Naive thymus-derived CD8-positive, alpha-beta T cell (primary cell): ENCODE results near the gene CHN2. TPM values are rescaled to one million over a fixed set of nuclear protein-coding genes. Genes with fewer than 3 reads are reported as not detected.
A peak's percentile ranks its signal among the peaks of the same experiment; 100 is the strongest.

Experiments used
- ATAC-seq, 2 donors: fragments of 150-1000 bp; cut with Tn5 transposase in 1 of 2; sonication (Bioruptor Pico), chemical (Tn5 transposase) in 1 of 2; 1 replicate in 1 of 2; 2 replicates in 1 of 2; pipeline ENCODE4 v1.10.0; 2021; ENCODE audit warnings: mild to moderate bottlenecking in 2 of 2, moderate library complexity in 2 of 2
- POLR2A ChIA-PET: fragments of 350-600 bp; sonication (Branson Sonifier 250); formaldehyde crosslinking; loops from one replicate; lab custom pipeline; 2021; ENCODE audit warnings: antibody characterized with exemption; lab: Charles Lee
- DNase-seq, 10 donors: peaks; one replicate each; pipeline versions ENCODE4 v3.0.0 to v3.0.0-alpha.2; 2020 to 2022
- H3K27ac Mint-ChIP-seq, 10 donors: one replicate each; pipeline ENCODE4 v1.8.0; 2020 to 2022; ENCODE audit warnings: mild to moderate bottlenecking in 10 of 10, mixed read lengths in 10 of 10, moderate library complexity in 4 of 10, inconsistent platforms in 1 of 10
- H3K27me3 Mint-ChIP-seq, 5 donors: one replicate each; pipeline ENCODE4 v1.8.0; 2021 to 2022; ENCODE audit warnings: mixed read lengths in 5 of 5
- H3K36me3 Mint-ChIP-seq, 3 donors: one replicate each; pipeline ENCODE4 v1.8.0; 2020 to 2022; ENCODE audit warnings: mixed read lengths in 3 of 3, mild to moderate bottlenecking in 2 of 3, inconsistent platforms in 1 of 3
- H3K4me1 Mint-ChIP-seq, 4 donors: one replicate each; pipeline ENCODE4 v1.8.0; 2021 to 2022; ENCODE audit warnings: mixed read lengths in 4 of 4
- H3K4me3 Mint-ChIP-seq, 10 donors: one replicate each; pipeline ENCODE4 v1.8.0; 2020 to 2022; ENCODE audit warnings: mild to moderate bottlenecking in 10 of 10, mixed read lengths in 10 of 10, moderate library complexity in 6 of 10, inconsistent platforms in 1 of 10
- H3K9me3 Mint-ChIP-seq, 9 donors: one replicate each; pipeline ENCODE4 v1.8.0; 2020 to 2022; ENCODE audit warnings: mixed read lengths in 9 of 9, mild to moderate bottlenecking in 3 of 9, inconsistent platforms in 1 of 9, moderate library complexity in 1 of 9
- polyA plus RNA-seq, 3 donors: library from polyadenylated mRNA; unstranded; fragments of 300-500 nt; fragmentation: Illumina TruSeq; gene quantifications; one replicate each; pipeline ENCODE4 v1.2.3, GENCODE V29; 2021
- total RNA-seq, 8 experiments: library from RNA in 2 of 8; stranded (reverse) in 2 of 8; gene quantifications; one replicate each; pipeline ENCODE4 v1.2.3 and lab custom pipeline; 2021 to 2026

CHN2 gene
- total and polyA plus RNA-seq, 5 experiments from 2014 or later = 0.90 to 11.1 (median 1.5) TPM

DNA sequence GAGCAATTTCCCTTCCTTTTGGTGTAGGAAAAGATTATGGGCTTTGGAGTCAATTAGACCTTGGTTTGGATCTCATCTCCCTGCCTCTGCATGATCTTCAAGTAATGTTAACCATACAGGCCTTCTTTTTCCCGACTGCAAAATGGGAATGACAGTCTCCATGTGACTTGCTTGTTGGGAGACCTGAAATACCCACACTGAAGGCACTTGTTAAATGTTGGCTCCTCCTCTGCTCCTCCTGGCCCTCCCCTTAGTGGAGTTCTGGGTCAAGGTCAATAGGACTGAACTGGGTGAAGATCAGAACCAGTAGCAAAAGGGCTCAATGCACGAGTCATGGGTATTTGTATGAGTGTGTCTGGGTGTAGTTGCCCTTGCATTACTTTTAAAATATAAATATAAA, 189.7 kb downstream of the CHN2 start:
- Mint-ChIP-seq H3K27me3 (peaks cover 0 to 3% (median 0%) of the 10 kb centered on the region in 5 donors), H3K4me1 (peaks cover 0 to 2% (median 0%) of the 10 kb centered on the region in 4 donors), H3K9me3 (no peaks in the 10 kb centered on the region), H3K4me3 (no peak overlapping the region), H3K27ac (no peak overlapping the region), H3K36me3 (no peaks in the 10 kb centered on the region)
- ATAC-seq (no peak), DNase-seq (no peak)
- POLR2A ChIA-PET = no interaction called here

DNA sequence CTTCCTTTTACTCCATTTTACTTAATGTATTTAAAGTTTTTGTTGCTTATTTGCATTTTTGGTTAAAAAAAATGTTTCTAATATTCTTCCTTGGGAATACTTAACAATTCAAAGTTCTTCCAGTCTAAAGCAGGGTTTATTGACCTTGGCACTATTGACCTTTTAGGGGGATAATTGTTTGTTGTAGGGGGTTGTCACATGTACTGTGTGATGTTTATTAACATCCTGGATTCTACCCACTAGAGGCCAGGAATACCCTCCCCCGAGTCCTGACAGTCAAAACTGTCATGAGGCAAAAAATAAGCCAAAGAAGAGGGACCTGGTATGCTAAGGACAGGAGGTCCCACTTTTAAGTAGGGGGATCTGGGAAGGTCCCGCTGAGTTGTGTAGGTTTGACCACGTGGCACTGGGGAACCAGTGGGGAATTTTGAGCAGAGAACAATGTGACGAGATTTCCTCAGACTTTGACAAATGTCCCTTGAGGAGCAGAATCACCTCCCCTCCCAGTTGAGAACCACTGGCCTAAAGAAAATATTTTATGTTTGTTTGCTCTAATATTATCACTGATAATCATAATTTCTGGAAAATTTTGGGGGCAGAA, 190.7 kb downstream of the CHN2 start:
- no peaks in the 10 kb centered on the region for H3K36me3 Mint-ChIP-seq
- POLR2A ChIA-PET = no interaction called here

DNA sequence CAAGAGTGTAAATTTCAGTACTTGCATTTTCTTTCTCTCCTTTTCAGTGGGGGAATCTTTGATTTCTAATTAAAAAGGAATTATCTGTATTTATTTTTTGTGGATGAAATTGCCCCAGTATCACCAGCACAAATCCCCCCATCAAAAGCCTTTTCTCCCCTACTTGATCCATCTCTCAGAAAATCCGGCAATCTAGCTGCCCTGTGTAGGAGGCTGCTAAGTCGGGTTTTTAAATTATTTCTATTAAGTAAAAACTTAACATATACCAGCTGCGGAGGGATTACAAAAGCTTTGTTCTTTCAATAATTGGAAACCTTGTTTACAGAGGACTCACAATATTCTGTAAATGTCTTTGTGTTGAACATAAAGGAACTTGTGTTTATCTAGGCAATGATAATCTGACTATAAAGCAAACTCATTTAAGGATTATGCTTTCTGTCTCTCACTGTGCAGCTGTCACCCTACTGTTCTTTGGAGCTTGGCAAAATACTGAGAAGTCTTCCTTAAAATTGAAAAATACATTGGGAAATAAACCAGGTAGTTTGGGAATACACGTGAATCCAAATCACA, 191.7 kb downstream of the CHN2 start:
- POLR2A ChIA-PET = no interaction called here

More for the DNA sequence above, 190.7 kb downstream of the CHN2 start:
- no peak for ATAC-seq
- H3K27me3 Mint-ChIP-seq = peaks cover 0 to 3% (median 0%) of the 10 kb centered on the region in 5 donors
- H3K27ac Mint-ChIP-seq = no peak overlapping the region
- H3K4me3 Mint-ChIP-seq = no peak overlapping the region
- peaks cover 0 to 2% (median 0%) of the 10 kb centered on the region in 4 donors for H3K4me1 Mint-ChIP-seq
- no peaks in the 10 kb centered on the region for H3K9me3 Mint-ChIP-seq
- no peak for DNase-seq

DNA sequence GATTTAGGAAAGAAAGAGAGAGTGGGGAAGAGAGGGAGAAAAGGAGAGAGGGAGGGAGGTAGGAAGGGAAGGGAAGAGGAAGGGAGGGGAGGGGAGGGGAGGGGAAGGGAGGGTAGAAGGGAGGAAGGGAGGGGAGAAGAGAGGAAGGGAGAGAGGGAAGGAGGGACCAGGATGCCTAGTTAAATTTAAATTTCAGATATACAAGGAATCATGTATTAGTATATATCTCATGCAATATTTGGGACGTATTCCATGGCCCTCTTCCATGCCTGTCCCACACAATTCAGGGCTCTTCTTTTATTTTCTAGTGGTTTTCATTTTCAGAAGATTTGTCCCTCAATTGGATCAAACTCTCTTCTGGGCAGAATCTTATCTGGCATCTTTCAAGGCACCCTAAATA, 196.7 kb downstream of the CHN2 start:
- DNase-seq = no peak
- POLR2A ChIA-PET = no interaction called here
- no peaks in the 10 kb centered on the region for H3K4me1 Mint-ChIP-seq

More for the DNA sequence above, 191.7 kb downstream of the CHN2 start:
- Mint-ChIP-seq H3K36me3 (no peaks in the 10 kb centered on the region), H3K9me3 (no peaks in the 10 kb centered on the region), H3K4me1 (peaks cover 0 to 2% (median 0%) of the 10 kb centered on the region in 4 donors), H3K4me3 (no peak overlapping the region), H3K27me3 (peaks cover 0 to under 1% (median 0%) of the 10 kb centered on the region in 5 donors), H3K27ac (no peak overlapping the region)
- DNase-seq (no peak), ATAC-seq (no peak)

DNA sequence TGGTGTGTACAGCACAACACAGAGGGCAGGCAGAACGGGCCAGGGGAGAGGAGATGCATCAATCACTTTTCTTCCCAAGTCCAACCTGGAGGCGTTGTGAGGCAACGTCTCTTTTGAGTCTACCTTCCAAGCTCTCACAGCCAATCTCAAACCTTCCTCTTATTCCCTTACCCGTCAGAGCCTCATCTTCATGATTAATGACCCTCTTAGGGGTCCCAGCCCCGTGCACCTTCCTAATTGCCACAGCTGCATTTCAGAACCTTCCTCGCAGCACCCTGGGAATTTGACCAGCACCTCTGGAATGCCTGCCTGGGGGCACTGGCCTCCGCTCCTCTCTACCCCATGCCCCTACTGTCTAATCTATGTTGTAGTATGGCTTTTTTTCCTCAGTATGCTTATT, 199.7 kb downstream of the CHN2 start:
- peaks cover 0 to 2% (median 0%) of the 10 kb centered on the region in 4 donors for H3K4me1 Mint-ChIP-seq
- no peaks in the 10 kb centered on the region for H3K36me3 Mint-ChIP-seq
- peaks cover 0 to 9% (median 0%) of the 10 kb centered on the region in 5 donors for H3K27me3 Mint-ChIP-seq

More for the DNA sequence above, 196.7 kb downstream of the CHN2 start:
- Mint-ChIP-seq H3K4me3 (no peak overlapping the region), H3K9me3 (peaks cover 0 to 2% (median 0%) of the 10 kb centered on the region in 9 donors), H3K27me3 (peaks cover 0 to 5% (median 0%) of the 10 kb centered on the region in 5 donors), H3K27ac (no peak overlapping the region), H3K36me3 (no peaks in the 10 kb centered on the region)
- no peak for ATAC-seq

DNA sequence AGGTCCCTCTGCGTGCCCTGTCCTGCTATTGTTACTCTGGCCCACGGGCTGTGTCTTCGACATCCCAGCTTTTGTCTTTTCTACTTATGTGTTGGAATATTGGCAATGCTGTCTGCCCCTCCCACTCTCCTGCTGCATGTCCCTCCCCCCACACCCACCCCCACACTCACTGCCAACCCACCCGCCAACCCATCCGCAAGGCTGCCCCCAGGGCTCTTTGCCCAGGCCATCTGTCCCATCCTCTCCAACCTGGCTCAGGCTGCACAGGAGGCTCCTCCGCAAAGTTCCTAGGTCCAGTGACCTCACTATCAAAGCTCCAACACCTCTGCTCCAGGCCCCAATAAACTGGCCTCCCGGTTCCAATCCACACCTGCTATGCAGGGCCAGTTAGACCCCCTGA, 202.0 kb downstream of the CHN2 start:
- H3K27ac Mint-ChIP-seq = no peak overlapping the region

More for the DNA sequence above, 199.7 kb downstream of the CHN2 start:
- Mint-ChIP-seq H3K27ac (no peak overlapping the region), H3K4me3 (no peak overlapping the region), H3K9me3 (peaks cover 0 to 2% (median 0%) of the 10 kb centered on the region in 9 donors)
- ATAC-seq (no peak), DNase-seq (no peak)
- POLR2A ChIA-PET = no interaction called here

DNA sequence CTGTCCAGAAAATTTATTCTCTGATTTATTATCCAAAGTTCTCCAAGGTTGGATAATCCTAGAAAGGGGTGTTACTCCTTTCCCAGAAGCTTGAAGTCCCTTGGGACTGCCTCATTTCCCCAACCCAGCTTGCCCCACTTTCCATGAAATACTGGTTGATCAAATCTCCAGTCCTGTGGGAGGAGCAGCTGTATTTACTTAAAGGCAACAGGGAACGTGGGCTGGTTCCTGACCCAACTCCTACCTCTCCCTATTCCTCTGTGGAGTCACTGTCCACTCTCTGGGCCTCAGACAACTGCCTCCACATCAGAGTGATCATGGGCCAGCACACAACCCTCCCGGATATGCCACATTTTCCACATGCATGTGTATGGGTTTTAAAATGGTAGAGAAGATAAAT, 202.8 kb downstream of the CHN2 start:
- Mint-ChIP-seq H3K9me3 (peaks cover 0 to 2% (median 0%) of the 10 kb centered on the region in 9 donors), H3K36me3 (no peaks in the 10 kb centered on the region)

More for the DNA sequence above, 202.0 kb downstream of the CHN2 start:
- ATAC-seq = no peak
- peaks cover 0 to 2% (median 0%) of the 10 kb centered on the region in 9 donors for H3K9me3 Mint-ChIP-seq
- POLR2A ChIA-PET = no interaction called here
- DNase-seq = no peak
- peaks cover 0 to 2% (median 0%) of the 10 kb centered on the region in 4 donors for H3K4me1 Mint-ChIP-seq
- peaks cover 0 to 9% (median 0%) of the 10 kb centered on the region in 5 donors for H3K27me3 Mint-ChIP-seq
- no peaks in the 10 kb centered on the region for H3K36me3 Mint-ChIP-seq
- no peak overlapping the region for H3K4me3 Mint-ChIP-seq

DNA sequence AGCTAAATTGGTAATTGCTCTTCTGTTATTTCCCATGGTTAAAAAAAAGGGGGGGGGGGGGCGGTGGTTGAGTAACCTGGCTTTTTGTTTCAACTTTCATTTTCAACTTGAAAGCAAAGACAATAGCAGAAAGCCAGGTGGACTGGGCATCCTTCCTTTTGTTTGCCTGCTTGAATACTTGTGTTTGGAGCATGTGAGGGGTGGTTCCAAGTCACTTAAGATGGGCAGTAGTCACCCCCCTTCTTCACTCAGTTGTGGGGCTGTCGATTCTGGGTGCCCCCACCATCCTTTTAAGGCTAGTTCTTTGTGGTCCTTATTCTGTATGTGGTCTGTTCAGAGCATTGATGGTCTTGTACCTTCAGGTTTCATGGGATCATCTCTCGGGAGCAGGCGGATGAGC, 203.4 kb downstream of the CHN2 start:
- peak overlapping the region in 1 of 10 donors; percentile 18 for H3K27ac Mint-ChIP-seq
- no peak for ATAC-seq
- POLR2A ChIA-PET = no interaction called here

More for the DNA sequence above, 202.8 kb downstream of the CHN2 start:
- ATAC-seq (no peak), DNase-seq (no peak)
- Mint-ChIP-seq H3K27me3 (peaks cover 0 to 9% (median 0%) of the 10 kb centered on the region in 5 donors), H3K4me1 (peaks cover 0 to 2% (median 0%) of the 10 kb centered on the region in 4 donors), H3K4me3 (no peak overlapping the region), H3K27ac (no peak overlapping the region)
- POLR2A ChIA-PET = no interaction called here

DNA sequence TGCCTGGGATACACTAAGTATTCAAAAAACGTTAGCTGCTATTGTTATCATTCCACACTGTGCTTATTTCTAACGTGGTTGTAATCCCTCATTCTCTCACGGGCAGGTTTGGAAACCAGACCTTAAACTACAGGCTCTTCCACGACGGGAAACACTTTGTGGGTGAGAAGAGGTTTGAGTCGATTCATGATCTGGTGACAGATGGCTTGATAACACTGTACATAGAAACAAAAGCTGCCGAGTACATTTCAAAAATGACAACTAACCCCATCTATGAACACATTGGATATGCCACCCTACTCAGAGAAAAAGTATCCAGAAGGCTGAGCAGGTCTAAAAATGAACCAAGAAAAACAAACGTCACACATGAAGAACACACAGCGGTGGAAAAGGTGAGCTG, 205.9 kb downstream of the CHN2 start:
- no peak overlapping the region for H3K27ac Mint-ChIP-seq

More for the DNA sequence above, 203.4 kb downstream of the CHN2 start:
- Mint-ChIP-seq H3K27me3 (peaks cover 0 to 9% (median 0%) of the 10 kb centered on the region in 5 donors), H3K4me3 (no peak overlapping the region), H3K9me3 (peaks cover 0 to 2% (median 0%) of the 10 kb centered on the region in 9 donors), H3K36me3 (no peaks in the 10 kb centered on the region), H3K4me1 (peaks cover 0 to 2% (median 0%) of the 10 kb centered on the region in 4 donors)
- DNase-seq = no peak

DNA sequence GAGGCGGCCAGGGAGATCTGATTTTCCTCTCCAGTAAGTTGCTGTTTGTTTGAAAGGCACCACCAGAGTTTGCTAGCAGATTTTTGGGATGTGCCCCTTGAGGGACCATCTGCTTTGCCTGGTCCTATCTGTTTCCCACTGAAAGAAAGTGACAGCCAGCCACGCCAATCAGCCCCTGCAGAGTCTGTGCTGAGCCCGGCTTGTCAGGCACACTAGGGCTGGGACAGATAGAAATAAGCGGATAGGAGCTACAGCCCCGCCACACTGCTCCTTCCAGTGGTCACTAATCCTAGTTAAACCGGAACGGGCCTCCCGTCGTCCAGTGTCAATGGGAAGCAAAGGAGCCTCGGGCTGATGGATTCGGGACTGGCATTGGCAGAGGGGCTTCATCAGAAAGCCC, 207.2 kb downstream of the CHN2 start:
- H3K27ac Mint-ChIP-seq = peak overlapping the region in 1 of 10 donors; percentile 34
- H3K27me3 Mint-ChIP-seq = peaks cover 0 to 4% (median 0%) of the 10 kb centered on the region in 5 donors
- no peaks in the 10 kb centered on the region for H3K9me3 Mint-ChIP-seq
- no peak overlapping the region for H3K4me3 Mint-ChIP-seq
- POLR2A ChIA-PET = no interaction called here
- H3K4me1 Mint-ChIP-seq = peaks cover 0 to 2% (median 0%) of the 10 kb centered on the region in 4 donors
- DNase-seq = no peak
- ATAC-seq = no peak
- no peaks in the 10 kb centered on the region for H3K36me3 Mint-ChIP-seq

More for the DNA sequence above, 205.9 kb downstream of the CHN2 start:
- DNase-seq (no peak), ATAC-seq (no peak)
- POLR2A ChIA-PET = no interaction called here
- peaks cover 0 to 4% (median 0%) of the 10 kb centered on the region in 5 donors for H3K27me3 Mint-ChIP-seq
- H3K4me1 Mint-ChIP-seq = peaks cover 0 to 2% (median 0%) of the 10 kb centered on the region in 4 donors
- no peaks in the 10 kb centered on the region for H3K9me3 Mint-ChIP-seq
- no peak overlapping the region for H3K4me3 Mint-ChIP-seq
- no peaks in the 10 kb centered on the region for H3K36me3 Mint-ChIP-seq

DNA sequence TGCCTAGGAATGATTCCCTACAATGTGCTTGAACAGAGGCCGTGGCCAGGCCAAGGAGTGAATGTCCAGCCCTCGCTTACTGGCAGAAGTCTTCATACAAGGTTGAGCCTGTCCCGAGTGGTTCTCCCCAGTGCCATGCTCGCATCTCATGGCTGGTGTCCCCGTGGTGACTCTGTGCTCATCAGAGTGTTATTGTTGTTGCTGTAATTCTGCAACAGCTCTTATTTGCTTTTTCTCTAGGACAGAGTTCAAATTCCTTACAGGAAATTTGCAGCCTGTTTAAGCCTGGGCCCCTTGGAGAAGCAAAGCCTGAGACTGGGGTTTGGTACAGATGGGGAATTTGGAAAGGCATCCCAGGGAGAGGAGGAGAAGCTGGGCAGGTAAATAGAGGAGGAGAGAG, 211.3 kb downstream of the CHN2 start:
- no peaks in the 10 kb centered on the region for H3K9me3 Mint-ChIP-seq
- no peak overlapping the region for H3K4me3 Mint-ChIP-seq
- no peak for DNase-seq
- POLR2A ChIA-PET = no interaction called here
- ATAC-seq = no peak
- no peak overlapping the region for H3K27ac Mint-ChIP-seq
- H3K36me3 Mint-ChIP-seq = no peaks in the 10 kb centered on the region
- H3K27me3 Mint-ChIP-seq = peaks cover 0 to 5% (median 0%) of the 10 kb centered on the region in 5 donors
- H3K4me1 Mint-ChIP-seq = no peaks in the 10 kb centered on the region

DNA sequence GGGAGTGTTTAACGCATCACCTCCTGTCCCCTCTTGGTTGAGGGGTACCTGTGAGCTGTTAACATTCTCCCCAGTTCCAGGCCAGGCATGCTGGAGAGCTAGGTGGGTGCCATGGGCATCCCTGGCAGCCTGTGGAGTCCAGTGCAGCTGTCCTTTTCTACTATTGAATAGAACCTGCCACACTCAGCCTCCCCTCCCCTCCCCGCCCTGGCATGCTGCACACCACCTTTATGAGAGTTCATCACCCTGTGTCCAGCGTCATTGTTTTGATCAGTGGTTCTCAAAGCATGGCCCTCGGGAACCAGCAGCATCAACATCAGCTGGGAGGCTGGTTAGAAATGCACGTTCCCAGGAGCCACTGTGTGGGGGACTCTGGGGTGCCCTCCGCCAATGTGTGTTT, 211.8 kb downstream of the CHN2 start:
- H3K4me1 Mint-ChIP-seq = no peaks in the 10 kb centered on the region
- H3K9me3 Mint-ChIP-seq = no peaks in the 10 kb centered on the region
- DNase-seq = no peak
- no peak overlapping the region for H3K4me3 Mint-ChIP-seq
- no peak for ATAC-seq
- no peaks in the 10 kb centered on the region for H3K36me3 Mint-ChIP-seq
- POLR2A ChIA-PET = no interaction called here
- H3K27ac Mint-ChIP-seq = no peak overlapping the region
- H3K27me3 Mint-ChIP-seq = peaks cover 0 to 5% (median 0%) of the 10 kb centered on the region in 5 donors

DNA sequence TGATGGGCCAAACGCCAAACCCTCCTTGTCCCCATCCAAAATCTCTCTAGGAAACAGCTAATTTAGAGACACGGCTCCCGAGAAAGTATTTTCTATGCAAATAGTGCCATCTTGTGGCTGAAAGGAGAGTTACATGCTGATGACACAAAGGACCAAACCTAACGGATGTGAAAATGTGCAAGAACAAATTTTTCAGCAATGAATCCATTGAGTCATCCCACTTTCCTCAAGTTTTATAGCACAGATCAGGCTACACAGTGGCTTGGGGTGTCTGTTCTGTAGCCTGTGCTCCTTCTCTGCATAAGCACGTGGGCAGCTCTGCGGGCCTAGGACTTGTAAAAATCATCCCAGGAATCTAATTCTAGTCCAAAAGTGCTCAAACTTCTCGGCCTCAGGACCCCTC, 214.3 kb downstream of the CHN2 start:
- H3K4me3 Mint-ChIP-seq = no peak overlapping the region
- H3K27me3 Mint-ChIP-seq = peaks cover 0 to 5% (median 0%) of the 10 kb centered on the region in 5 donors
- no peaks in the 10 kb centered on the region for H3K9me3 Mint-ChIP-seq
- no peak overlapping the region for H3K27ac Mint-ChIP-seq
- peak in 9 of 10 donors; percentile 23 to 75 (median 58) for DNase-seq
- POLR2A ChIA-PET = no interaction called here
- ATAC-seq = peak; percentile 39 to 44
- no peaks in the 10 kb centered on the region for H3K4me1 Mint-ChIP-seq
- H3K36me3 Mint-ChIP-seq = no peaks in the 10 kb centered on the region
